ENCODE measurements around the gene SNRNP48. TPM values are rescaled to one million over a fixed set of nuclear protein-coding genes. Genes with fewer than 3 reads are reported as not detected.

SNRNP48 gene
- total RNA-seq, 1 donor from 2014 or later = 13.3 TPM

DNA sequence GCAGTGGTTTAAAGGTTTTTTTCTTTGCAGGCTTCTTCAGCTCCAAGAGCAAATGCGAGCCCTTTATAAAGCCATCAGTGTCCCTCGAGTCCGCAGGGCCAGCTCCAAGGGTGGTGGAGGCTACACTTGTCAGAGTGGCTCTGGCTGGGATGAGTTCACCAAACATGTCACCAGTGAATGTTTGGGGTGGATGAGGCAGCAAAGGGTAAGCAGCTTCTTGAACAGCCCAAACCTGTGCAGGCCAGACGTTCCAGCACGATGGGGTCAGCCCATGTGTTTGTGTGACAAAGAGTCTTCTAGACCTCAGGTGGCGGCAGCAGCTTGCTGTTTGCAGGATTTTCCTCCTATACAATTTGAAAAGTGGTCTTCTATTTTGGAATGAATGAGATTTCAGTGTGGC is 30.8 kb upstream of the SNRNP48 start:
- Mint-ChIP-seq H3K4me3 (ENCODE audit: unreplicated experiment) (peak overlapping the region; percentile 17), H3K9me3 (ENCODE audit: unreplicated experiment) (no peaks in the 10 kb centered on the region), H3K4me1 (ENCODE audit: unreplicated experiment) (no peaks in the 10 kb centered on the region), H3K36me3 (ENCODE audit: low read depth, unreplicated experiment) (peaks cover 25% of the 10 kb centered on the region), H3K27me3 (ENCODE audit: unreplicated experiment) (no peaks in the 10 kb centered on the region), H3K27ac (ENCODE audit: unreplicated experiment) (no peak overlapping the region)
- DNase-seq (ENCODE audit: low spot score) = no peak
- TF ChIP-seq, protein P1, sequence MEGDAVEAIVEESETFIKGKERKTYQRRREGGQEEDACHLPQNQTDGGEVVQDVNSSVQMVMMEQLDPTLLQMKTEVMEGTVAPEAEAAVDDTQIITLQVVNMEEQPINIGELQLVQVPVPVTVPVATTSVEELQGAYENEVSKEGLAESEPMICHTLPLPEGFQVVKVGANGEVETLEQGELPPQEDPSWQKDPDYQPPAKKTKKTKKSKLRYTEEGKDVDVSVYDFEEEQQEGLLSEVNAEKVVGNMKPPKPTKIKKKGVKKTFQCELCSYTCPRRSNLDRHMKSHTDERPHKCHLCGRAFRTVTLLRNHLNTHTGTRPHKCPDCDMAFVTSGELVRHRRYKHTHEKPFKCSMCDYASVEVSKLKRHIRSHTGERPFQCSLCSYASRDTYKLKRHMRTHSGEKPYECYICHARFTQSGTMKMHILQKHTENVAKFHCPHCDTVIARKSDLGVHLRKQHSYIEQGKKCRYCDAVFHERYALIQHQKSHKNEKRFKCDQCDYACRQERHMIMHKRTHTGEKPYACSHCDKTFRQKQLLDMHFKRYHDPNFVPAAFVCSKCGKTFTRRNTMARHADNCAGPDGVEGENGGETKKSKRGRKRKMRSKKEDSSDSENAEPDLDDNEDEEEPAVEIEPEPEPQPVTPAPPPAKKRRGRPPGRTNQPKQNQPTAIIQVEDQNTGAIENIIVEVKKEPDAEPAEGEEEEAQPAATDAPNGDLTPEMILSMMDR (IDR thresholded peaks at IDR 0.05; ENCODE audit: unreplicated experiment) = no peak

DNA sequence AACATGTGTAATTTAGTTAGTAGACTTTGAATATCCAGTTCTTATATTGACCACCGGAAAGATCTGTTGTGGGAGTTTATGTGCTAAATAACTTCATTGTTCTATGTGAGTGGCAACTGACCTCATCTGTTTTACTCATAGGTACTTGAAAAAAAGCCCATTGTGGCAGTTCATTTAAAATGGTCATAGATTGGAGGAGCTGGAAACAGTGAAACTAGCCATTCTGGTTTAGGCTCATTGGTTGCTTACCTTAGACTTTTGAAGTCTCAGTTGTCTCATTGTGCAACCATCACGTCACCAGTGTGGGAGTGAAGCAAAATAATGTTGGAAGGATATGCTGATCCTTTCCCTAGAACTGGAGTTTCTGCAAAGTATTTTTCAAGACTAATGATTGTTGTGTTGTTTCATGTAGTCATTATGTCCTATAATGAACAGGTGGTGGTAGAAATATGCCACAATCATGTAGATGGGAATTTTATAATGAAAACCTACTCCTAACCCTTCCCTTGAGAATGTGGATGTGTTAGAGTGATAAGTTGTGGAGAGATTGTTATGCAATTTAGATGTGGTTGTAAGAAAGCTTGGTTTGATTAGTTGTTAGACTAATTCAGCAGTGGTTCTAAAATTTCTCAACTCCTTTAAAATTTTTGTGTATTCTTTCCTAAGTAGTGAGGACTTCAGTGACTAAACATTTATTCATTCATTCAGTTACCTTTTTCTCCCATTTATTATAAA is 30.2 kb upstream of the SNRNP48 start:
- no peaks in the 10 kb centered on the region for H3K27me3 Mint-ChIP-seq (ENCODE audit: unreplicated experiment)
- no peak overlapping the region for H3K27ac Mint-ChIP-seq (ENCODE audit: unreplicated experiment)
- peaks cover 27% of the 10 kb centered on the region for H3K36me3 Mint-ChIP-seq (ENCODE audit: low read depth, unreplicated experiment)

GRCh38 chr6:7561153-7561964 is 28.6 kb upstream of the SNRNP48 start:
- no peak overlapping the region for H3K27ac Mint-ChIP-seq (ENCODE audit: unreplicated experiment)
- H3K36me3 Mint-ChIP-seq (ENCODE audit: low read depth, unreplicated experiment) = peaks cover 31% of the 10 kb centered on the region
- peaks cover 2% of the 10 kb centered on the region for H3K27me3 Mint-ChIP-seq (ENCODE audit: unreplicated experiment)
- H3K9me3 Mint-ChIP-seq (ENCODE audit: unreplicated experiment) = no peaks in the 10 kb centered on the region
- no peak for DNase-seq (ENCODE audit: low spot score)
- no peaks in the 10 kb centered on the region for H3K4me1 Mint-ChIP-seq (ENCODE audit: unreplicated experiment)
- TF ChIP-seq, protein P1 (IDR thresholded peaks at IDR 0.05; ENCODE audit: unreplicated experiment) = no peak
- no peak overlapping the region for H3K4me3 Mint-ChIP-seq (ENCODE audit: unreplicated experiment)

More for the DNA sequence above, 30.2 kb upstream of the SNRNP48 start:
- no peaks in the 10 kb centered on the region for H3K4me1 Mint-ChIP-seq (ENCODE audit: unreplicated experiment)
- H3K4me3 Mint-ChIP-seq (ENCODE audit: unreplicated experiment) = peak overlapping the region; percentile 17
- TF ChIP-seq, protein P1 (IDR thresholded peaks at IDR 0.05; ENCODE audit: unreplicated experiment) = no peak
- no peaks in the 10 kb centered on the region for H3K9me3 Mint-ChIP-seq (ENCODE audit: unreplicated experiment)
- no peak for DNase-seq (ENCODE audit: low spot score)

- H3K36me3 Mint-ChIP-seq (ENCODE audit: low read depth, unreplicated experiment) = peaks cover 39% of the 10 kb centered on the region
- H3K9me3 Mint-ChIP-seq (ENCODE audit: unreplicated experiment) = no peaks in the 10 kb centered on the region
- no peak for DNase-seq (ENCODE audit: low spot score)
- no peak overlapping the region for H3K4me3 Mint-ChIP-seq (ENCODE audit: unreplicated experiment)
- TF ChIP-seq, protein P1 (IDR thresholded peaks at IDR 0.05; ENCODE audit: unreplicated experiment) = no peak
- H3K4me1 Mint-ChIP-seq (ENCODE audit: unreplicated experiment) = no peaks in the 10 kb centered on the region
- peaks cover 2% of the 10 kb centered on the region for H3K27me3 Mint-ChIP-seq (ENCODE audit: unreplicated experiment)
- H3K27ac Mint-ChIP-seq (ENCODE audit: unreplicated experiment) = no peak overlapping the region
Measured at GRCh38 chr6:7562769-7563168, 27.2 kb upstream of the SNRNP48 start.

- no peak overlapping the region for H3K27ac Mint-ChIP-seq (ENCODE audit: unreplicated experiment)
- peaks cover 45% of the 10 kb centered on the region for H3K36me3 Mint-ChIP-seq (ENCODE audit: low read depth, unreplicated experiment)
- TF ChIP-seq, protein P1 (IDR thresholded peaks at IDR 0.05; ENCODE audit: unreplicated experiment) = no peak
Measured at GRCh38 chr6:7566107-7566506, 23.9 kb upstream of the SNRNP48 start.

More at GRCh38 chr6:7566107-7566506, 23.9 kb upstream of the SNRNP48 start:
- no peak for DNase-seq (ENCODE audit: low spot score)
- Mint-ChIP-seq H3K9me3 (ENCODE audit: unreplicated experiment) (no peaks in the 10 kb centered on the region), H3K4me3 (ENCODE audit: unreplicated experiment) (no peak overlapping the region), H3K27me3 (ENCODE audit: unreplicated experiment) (peaks cover 2% of the 10 kb centered on the region), H3K4me1 (ENCODE audit: unreplicated experiment) (no peaks in the 10 kb centered on the region)
